Spleen (tissue), 7 donors: ENCODE results near the gene ACTN1.

Experiments
- CTCF ChIP-seq, 11 experiments: fragments of 200-600 bp in 7 of 11; fragments of 450-650 bp in 4 of 11; sonication (generic) in 4 of 11; IDR thresholded peaks in 8 of 11; conservative IDR thresholded peaks in 3 of 11; 1 replicate in 7 of 11; 2 replicates in 4 of 11; pipeline versions ENCODE4 v1.4.0 to v1.8.0; 2016 to 2021; ENCODE audit warnings: antibody characterized with exemption in 11 of 11, inconsistent platforms in 4 of 11, mild to moderate bottlenecking in 1 of 11
- POLR2A ChIP-seq, 3 donors: fragments of 450-650 bp; IDR thresholded peaks; one replicate each; pipeline ENCODE4 v1.5.1; 2017; ENCODE audit warnings: antibody characterized with exemption in 3 of 3, mild to moderate bottlenecking in 1 of 3
- donor health status: DM: no; HTN: no; CAD: no; lungs with moderate emphysema.
- donor health status: DM: no; HTN: no; CAD: no.
- donor health status: DM: no; HTN: no; CAD: no.

DNA sequence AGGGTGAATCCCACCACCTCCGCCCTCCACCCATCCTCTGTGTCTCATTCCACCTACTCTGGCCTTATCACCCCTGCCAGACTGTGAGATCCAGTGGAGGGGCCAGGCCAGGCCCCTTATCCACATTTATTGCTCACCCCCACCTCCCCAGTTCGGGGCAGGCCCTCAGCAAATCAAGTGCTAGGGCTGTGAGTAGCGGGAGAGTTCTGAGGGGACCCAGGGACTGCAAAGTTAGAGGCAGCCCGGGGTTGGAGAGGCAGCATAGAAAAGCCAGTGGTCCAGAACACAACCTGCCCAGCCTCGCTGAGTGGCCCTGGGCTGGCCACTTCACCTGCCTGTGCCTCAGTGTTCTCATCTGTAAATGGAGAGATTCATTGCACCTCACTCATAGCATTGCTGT is 27.2 kb upstream of the ACTN1 start:
- no peak for TF ChIP-seq CTCF (IDR thresholded peaks at IDR 0.05 in 8 of 11, conservative IDR thresholded peaks at IDR 0.05 in 3 of 11)
- TF ChIP-seq POLR2A (IDR thresholded peaks at IDR 0.05) = no peak
